ENCODE data around the gene ACSS3.

ACSS3 gene

GRCh38 chr12:81080431-81080983 is 2.6 kb downstream of the ACSS3 start:
- H3K36me3 ChIP-seq (ENCODE audit: control insufficient read depth, insufficient read depth, low read length) = no peaks in the 10 kb centered on the region
- no peak overlapping the region for H3K4me3 ChIP-seq (replicated peaks; ENCODE audit: low read depth, low read length)
- no peaks in the 10 kb centered on the region for H3K27me3 ChIP-seq (replicated peaks; ENCODE audit: control insufficient read depth, insufficient read depth, low read length)
- DNase-seq (ENCODE audit: extremely low read depth, insufficient read length) = no peak
- TF ChIP-seq, protein P1, sequence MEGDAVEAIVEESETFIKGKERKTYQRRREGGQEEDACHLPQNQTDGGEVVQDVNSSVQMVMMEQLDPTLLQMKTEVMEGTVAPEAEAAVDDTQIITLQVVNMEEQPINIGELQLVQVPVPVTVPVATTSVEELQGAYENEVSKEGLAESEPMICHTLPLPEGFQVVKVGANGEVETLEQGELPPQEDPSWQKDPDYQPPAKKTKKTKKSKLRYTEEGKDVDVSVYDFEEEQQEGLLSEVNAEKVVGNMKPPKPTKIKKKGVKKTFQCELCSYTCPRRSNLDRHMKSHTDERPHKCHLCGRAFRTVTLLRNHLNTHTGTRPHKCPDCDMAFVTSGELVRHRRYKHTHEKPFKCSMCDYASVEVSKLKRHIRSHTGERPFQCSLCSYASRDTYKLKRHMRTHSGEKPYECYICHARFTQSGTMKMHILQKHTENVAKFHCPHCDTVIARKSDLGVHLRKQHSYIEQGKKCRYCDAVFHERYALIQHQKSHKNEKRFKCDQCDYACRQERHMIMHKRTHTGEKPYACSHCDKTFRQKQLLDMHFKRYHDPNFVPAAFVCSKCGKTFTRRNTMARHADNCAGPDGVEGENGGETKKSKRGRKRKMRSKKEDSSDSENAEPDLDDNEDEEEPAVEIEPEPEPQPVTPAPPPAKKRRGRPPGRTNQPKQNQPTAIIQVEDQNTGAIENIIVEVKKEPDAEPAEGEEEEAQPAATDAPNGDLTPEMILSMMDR (IDR thresholded peaks at IDR 0.05; ENCODE audit: insufficient read depth, low read length, poor library complexity, severe bottlenecking) = no peak

- TF ChIP-seq, protein P1 (IDR thresholded peaks at IDR 0.05; ENCODE audit: insufficient read depth, low read length, poor library complexity, severe bottlenecking) = no peak
- no peak overlapping the region for H3K4me3 ChIP-seq (replicated peaks; ENCODE audit: low read depth, low read length)
Observed at GRCh38 chr12:81081726-81082125, 3.8 kb downstream of the ACSS3 start.

GRCh38 chr12:81083018-81083417 is 5.1 kb downstream of the ACSS3 start:
- TF ChIP-seq, protein P1 (IDR thresholded peaks at IDR 0.05; ENCODE audit: insufficient read depth, low read length, poor library complexity, severe bottlenecking) = no peak
- no peaks in the 10 kb centered on the region for H3K27me3 ChIP-seq (replicated peaks; ENCODE audit: control insufficient read depth, insufficient read depth, low read length)
- no peak overlapping the region for H3K4me3 ChIP-seq (replicated peaks; ENCODE audit: low read depth, low read length)
- DNase-seq (ENCODE audit: extremely low read depth, insufficient read length) = no peak
- no peaks in the 10 kb centered on the region for H3K36me3 ChIP-seq (ENCODE audit: control insufficient read depth, insufficient read depth, low read length)

More at GRCh38 chr12:81081726-81082125, 3.8 kb downstream of the ACSS3 start:
- Histone ChIP-seq H3K36me3 (ENCODE audit: control insufficient read depth, insufficient read depth, low read length) (no peaks in the 10 kb centered on the region), H3K27me3 (replicated peaks; ENCODE audit: control insufficient read depth, insufficient read depth, low read length) (no peaks in the 10 kb centered on the region)
- DNase-seq (ENCODE audit: extremely low read depth, insufficient read length) = no peak

DNA sequence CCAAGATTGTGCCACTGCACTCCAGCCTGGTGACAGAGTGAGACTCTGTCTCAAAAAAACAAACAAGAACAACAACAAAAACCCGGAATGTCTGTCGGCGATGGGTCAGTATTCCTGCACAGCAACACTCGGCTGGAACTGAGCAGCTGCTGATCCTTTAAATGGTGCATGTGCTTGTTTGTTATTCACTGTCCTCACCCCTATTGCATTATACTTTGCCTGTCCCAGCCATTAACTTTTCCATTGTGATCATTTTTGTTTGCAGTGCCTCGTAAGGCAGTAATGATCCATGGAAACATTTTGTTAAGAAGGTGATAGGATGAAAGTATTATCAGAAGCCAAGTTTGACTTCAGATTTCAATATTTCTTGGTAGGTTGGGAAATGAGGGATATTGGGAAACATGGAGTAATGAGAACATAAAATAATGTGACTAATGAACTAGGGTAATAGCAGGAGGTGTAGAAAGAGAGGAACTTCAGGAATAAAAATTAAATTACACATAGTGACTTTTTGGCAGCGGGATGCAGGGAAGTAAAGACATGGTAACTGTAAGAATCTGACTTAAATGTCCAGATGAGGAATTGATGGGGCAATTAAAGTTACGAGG is 6.1 kb downstream of the ACSS3 start:
- no peak for DNase-seq (ENCODE audit: extremely low read depth, insufficient read length)
- Histone ChIP-seq H3K27me3 (replicated peaks; ENCODE audit: control insufficient read depth, insufficient read depth, low read length) (no peaks in the 10 kb centered on the region), H3K36me3 (ENCODE audit: control insufficient read depth, insufficient read depth, low read length) (no peaks in the 10 kb centered on the region), H3K4me3 (replicated peaks; ENCODE audit: low read depth, low read length) (no peak overlapping the region)
- TF ChIP-seq, protein P1 (IDR thresholded peaks at IDR 0.05; ENCODE audit: insufficient read depth, low read length, poor library complexity, severe bottlenecking) = no peak

DNA sequence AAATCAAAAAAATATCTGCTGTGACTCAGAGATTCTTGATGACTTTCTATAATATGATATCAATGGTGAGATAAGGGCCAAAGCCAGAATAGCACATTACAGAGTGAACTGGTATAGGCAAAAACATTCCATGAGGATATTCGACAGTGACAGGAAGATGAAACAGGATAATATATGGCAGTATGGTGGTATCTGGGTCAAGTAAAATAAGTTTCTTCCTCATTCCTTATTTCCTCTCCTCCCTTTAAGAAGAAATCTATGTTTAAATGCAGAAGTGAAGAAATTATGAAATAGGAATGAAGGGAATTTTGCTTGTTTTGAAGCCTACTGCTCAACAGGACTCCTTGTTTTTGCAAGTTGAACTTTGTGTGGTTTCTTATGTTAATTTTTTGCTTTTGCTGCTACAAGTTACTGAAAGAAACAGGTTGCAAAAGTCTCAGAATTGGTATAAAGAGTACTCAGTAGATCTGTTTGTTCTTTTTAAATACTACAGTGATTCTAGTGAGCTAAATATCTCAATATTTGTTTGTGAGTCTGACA is 7.0 kb downstream of the ACSS3 start:
- no peak overlapping the region for H3K4me3 ChIP-seq (replicated peaks; ENCODE audit: low read depth, low read length)
- H3K36me3 ChIP-seq (ENCODE audit: control insufficient read depth, insufficient read depth, low read length) = no peaks in the 10 kb centered on the region
- TF ChIP-seq, protein P1 (IDR thresholded peaks at IDR 0.05; ENCODE audit: insufficient read depth, low read length, poor library complexity, severe bottlenecking) = no peak
- no peaks in the 10 kb centered on the region for H3K27me3 ChIP-seq (replicated peaks; ENCODE audit: control insufficient read depth, insufficient read depth, low read length)
- no peak for DNase-seq (ENCODE audit: extremely low read depth, insufficient read length)

All from GM06990 (cell line).